Breast epithelium (tissue), 3 donors: ENCODE data around the gene ROBO3.

Source experiments
- POLR2A ChIP-seq: fragments of 450-650 bp; IDR thresholded peaks from one replicate; pipeline ENCODE4 v1.6.1; 2016; ENCODE audit warnings: antibody characterized with exemption, mild to moderate bottlenecking, moderate library complexity
- POLR2AphosphoS5 ChIP-seq, 3 donors: sonication (generic); formaldehyde crosslinking; IDR thresholded peaks; one replicate each; pipeline ENCODE4 v1.6.1; 2017; ENCODE audit warnings: antibody characterized with exemption in 3 of 3
- TF ChIP-seq, protein P1 (sequence below), 3 donors: fragments of 450-650 bp; IDR thresholded peaks; one replicate each; pipeline ENCODE4 v1.5.1; 2016 to 2017; ENCODE audit warnings: antibody characterized with exemption in 3 of 3, mild to moderate bottlenecking in 3 of 3, moderate library complexity in 3 of 3

DNA sequence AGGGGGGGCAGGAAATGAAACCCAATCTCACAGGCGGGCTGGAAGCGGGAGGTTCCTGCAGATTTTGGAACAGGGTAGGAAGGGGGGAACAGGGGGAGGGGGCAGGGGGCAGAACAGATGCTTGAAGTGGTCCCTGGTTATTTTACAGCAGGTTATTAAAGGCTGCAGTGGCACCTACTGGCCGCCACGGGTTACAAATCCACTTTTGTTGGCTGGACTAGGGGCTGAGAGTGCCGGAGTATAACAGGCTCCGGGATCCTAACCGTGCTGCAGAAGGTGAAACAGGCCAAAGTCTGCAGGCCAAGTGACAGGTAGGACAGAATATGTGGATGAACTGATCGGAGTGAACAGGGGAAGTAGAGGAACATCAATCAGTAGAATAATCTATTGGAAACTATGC, 2.5 kb downstream of the ROBO3 start:
- TF ChIP-seq, protein P1, sequence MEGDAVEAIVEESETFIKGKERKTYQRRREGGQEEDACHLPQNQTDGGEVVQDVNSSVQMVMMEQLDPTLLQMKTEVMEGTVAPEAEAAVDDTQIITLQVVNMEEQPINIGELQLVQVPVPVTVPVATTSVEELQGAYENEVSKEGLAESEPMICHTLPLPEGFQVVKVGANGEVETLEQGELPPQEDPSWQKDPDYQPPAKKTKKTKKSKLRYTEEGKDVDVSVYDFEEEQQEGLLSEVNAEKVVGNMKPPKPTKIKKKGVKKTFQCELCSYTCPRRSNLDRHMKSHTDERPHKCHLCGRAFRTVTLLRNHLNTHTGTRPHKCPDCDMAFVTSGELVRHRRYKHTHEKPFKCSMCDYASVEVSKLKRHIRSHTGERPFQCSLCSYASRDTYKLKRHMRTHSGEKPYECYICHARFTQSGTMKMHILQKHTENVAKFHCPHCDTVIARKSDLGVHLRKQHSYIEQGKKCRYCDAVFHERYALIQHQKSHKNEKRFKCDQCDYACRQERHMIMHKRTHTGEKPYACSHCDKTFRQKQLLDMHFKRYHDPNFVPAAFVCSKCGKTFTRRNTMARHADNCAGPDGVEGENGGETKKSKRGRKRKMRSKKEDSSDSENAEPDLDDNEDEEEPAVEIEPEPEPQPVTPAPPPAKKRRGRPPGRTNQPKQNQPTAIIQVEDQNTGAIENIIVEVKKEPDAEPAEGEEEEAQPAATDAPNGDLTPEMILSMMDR (IDR thresholded peaks at IDR 0.05): peak in 2 of 3 donors; percentile 10 to 19
- no peak for TF ChIP-seq POLR2AphosphoS5 (IDR thresholded peaks at IDR 0.05)
- no peak for TF ChIP-seq POLR2A
